Neutrophil (primary cell): ENCODE results near the gene TSPAN18.

Source experiments
- H3K27ac ChIP-seq: fragments of 200-600 bp; sonication (generic); 2 replicates; pipeline ENCODE4 v1.5.1; 2016; ENCODE audit warnings: mild to moderate bottlenecking, moderate library complexity
- H3K27me3 ChIP-seq: fragments of 200-600 bp; sonication (generic); 2 replicates; pipeline ENCODE4 v1.6.0; 2016; ENCODE audit warnings: mild to moderate bottlenecking
- H3K36me3 ChIP-seq: fragments of 200-600 bp; sonication (generic); 2 replicates; pipeline ENCODE4 v1.5.1; 2017
- H3K4me1 ChIP-seq, 2 experiments: fragments of 200-600 bp in 1 of 2; sonication (generic) in 1 of 2; 1 replicate in 1 of 2; 2 replicates in 1 of 2; pipeline versions ENCODE4 v1.5.1 to v1.6.1; 2013 to 2016; ENCODE audit warnings: low read depth in 1 of 2, low read length in 1 of 2, mild to moderate bottlenecking in 1 of 2, moderate library complexity in 1 of 2; ENCODE audit not compliant: control insufficient read depth in 1 of 2, insufficient read depth in 1 of 2
- H3K4me3 ChIP-seq, 2 experiments: fragments of 200-600 bp in 1 of 2; sonication (generic) in 1 of 2; 1 replicate in 1 of 2; 2 replicates in 1 of 2; pipeline ENCODE4 v1.5.1; 2013 to 2016; ENCODE audit warnings: low read depth in 1 of 2, low read length in 1 of 2, mild to moderate bottlenecking in 1 of 2, moderate library complexity in 1 of 2
- H3K9me3 ChIP-seq: fragments of 200-600 bp; sonication (generic); 2 replicates; pipeline ENCODE4 v1.5.1; 2016
- TF ChIP-seq, protein P1 (sequence below): fragments of 200-600 bp; sonication (generic); IDR thresholded peaks from 2 replicates; pipeline ENCODE4 v1.5.1; 2016; ENCODE audit warnings: antibody characterized with exemption

Gene TSPAN18

DNA sequence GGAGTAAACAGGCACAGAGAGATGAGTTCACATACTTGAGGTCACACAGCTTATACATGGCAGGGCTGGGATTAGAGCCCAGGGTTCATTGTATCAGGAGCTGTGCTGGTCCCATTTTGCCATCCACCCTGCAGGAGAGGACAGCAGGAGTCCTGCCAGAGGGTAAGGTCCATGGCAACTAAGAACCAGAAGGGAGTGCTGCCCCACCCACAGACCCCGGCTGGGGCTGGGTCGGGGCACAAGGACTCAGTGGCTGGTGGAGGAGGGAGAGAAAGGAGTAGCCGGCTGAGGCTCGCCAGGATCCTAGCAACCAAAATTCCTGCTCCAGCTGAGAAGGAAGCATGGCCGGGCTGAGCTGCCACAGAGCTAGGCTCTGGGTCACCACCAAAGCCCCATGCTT is 249.8 kb downstream of the TSPAN18 start:
- Histone ChIP-seq H3K27me3 (no peaks in the 10 kb centered on the region), H3K4me3 (no peak overlapping the region), H3K36me3 (no peaks in the 10 kb centered on the region), H3K27ac (no peak overlapping the region), H3K9me3 (no peaks in the 10 kb centered on the region), H3K4me1 (peaks cover 57 to 60% of the 10 kb centered on the region in 2 experiments)
- TF ChIP-seq, protein P1, sequence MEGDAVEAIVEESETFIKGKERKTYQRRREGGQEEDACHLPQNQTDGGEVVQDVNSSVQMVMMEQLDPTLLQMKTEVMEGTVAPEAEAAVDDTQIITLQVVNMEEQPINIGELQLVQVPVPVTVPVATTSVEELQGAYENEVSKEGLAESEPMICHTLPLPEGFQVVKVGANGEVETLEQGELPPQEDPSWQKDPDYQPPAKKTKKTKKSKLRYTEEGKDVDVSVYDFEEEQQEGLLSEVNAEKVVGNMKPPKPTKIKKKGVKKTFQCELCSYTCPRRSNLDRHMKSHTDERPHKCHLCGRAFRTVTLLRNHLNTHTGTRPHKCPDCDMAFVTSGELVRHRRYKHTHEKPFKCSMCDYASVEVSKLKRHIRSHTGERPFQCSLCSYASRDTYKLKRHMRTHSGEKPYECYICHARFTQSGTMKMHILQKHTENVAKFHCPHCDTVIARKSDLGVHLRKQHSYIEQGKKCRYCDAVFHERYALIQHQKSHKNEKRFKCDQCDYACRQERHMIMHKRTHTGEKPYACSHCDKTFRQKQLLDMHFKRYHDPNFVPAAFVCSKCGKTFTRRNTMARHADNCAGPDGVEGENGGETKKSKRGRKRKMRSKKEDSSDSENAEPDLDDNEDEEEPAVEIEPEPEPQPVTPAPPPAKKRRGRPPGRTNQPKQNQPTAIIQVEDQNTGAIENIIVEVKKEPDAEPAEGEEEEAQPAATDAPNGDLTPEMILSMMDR: no peak

DNA sequence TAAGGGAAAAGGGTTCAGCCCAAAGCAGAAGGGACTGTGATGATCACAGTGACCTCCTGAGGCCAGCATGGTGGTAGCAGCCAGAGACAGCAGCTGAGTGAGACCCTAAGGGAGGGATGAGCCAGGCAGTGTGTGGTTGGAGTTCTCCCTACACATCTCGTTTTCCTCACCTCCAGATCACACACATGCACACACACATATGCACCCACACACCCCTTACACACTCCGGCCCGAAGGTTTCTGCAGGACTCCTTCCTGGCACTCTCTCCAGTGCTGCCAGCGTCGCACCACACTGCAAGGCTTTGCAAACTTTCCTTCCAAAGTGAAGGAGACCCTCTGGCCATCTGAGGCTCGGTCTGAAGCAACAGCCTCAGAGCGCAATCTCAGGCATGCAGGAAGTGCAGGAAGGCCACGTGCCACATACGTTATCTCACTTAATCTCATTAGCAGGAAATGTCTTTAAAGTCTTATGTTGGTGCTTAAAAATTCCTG is 250.8 kb downstream of the TSPAN18 start:
- H3K27ac ChIP-seq: peak overlapping the region; percentile 58
- H3K9me3 ChIP-seq: no peaks in the 10 kb centered on the region
- TF ChIP-seq, protein P1: peak; percentile 39
- H3K4me3 ChIP-seq: peak overlapping the region; percentile 6 to 47
- no peaks in the 10 kb centered on the region for H3K36me3 ChIP-seq
- peaks cover 47 to 50% of the 10 kb centered on the region in 2 experiments for H3K4me1 ChIP-seq
- no peaks in the 10 kb centered on the region for H3K27me3 ChIP-seq

DNA sequence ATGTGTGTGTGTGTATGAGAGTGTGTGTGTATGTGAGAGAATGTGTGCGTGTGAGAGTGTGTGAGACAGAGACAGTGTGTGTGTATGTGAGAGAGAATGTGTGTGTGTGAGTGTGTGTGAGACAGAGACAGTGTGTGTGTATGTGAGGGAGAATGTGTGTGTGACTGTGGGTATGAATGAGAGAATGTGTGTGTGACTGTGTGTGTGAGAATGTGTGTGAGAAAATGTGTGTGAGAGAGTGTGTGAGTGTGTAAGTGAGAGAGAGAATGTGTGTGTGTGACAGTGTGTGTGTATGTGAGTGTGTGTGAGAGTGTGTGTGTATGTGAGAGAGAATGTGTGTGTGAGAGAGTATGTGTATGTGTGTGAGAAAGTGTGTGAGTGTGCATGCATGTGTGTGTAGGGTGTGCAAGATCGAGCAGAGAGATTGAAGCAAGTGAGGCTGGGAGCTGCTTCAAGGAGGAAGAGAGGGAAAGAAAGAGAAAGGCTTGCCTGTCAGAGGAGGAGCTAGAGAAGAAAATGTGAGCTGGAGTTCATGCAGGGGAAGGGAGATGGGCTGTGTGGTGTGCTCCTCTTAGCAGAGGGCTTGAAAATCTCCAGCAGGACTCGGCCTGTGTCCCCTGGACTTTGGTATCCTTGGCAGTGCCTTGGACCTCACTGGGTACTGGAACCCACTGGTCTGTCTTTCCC is 251.7 kb downstream of the TSPAN18 start:
- Histone ChIP-seq H3K36me3 (no peaks in the 10 kb centered on the region), H3K4me3 (no peak overlapping the region), H3K27me3 (no peaks in the 10 kb centered on the region), H3K4me1 (peaks cover 39 to 41% of the 10 kb centered on the region in 2 experiments), H3K9me3 (no peaks in the 10 kb centered on the region), H3K27ac (peak overlapping the region; percentile 42)
- TF ChIP-seq, protein P1: no peak

DNA sequence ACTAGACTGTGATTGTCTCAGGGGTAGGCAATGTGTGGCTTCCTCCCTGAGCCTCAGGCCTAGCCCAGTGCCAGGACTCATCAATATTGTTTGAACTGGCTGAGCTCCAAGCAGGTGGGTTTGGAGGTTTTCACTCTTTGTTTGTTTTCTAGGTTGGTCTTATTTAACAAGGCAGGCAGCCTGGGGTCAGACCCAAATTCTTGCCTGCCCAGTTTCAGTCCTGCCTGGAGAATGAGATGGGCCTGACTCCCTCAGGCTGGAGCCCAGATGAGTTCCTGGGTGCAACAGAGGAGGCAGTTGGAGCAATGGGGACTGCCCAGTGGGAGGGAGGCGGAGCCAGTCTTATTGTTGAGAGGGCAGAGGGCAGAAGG is 252.2 kb downstream of the TSPAN18 start:
- H3K4me1 ChIP-seq: peaks cover 33 to 36% of the 10 kb centered on the region in 2 experiments
- H3K4me3 ChIP-seq: no peak overlapping the region
- TF ChIP-seq, protein P1: no peak
- H3K9me3 ChIP-seq: no peaks in the 10 kb centered on the region
- no peaks in the 10 kb centered on the region for H3K36me3 ChIP-seq
- peak overlapping the region; percentile 42 for H3K27ac ChIP-seq
- no peaks in the 10 kb centered on the region for H3K27me3 ChIP-seq

DNA sequence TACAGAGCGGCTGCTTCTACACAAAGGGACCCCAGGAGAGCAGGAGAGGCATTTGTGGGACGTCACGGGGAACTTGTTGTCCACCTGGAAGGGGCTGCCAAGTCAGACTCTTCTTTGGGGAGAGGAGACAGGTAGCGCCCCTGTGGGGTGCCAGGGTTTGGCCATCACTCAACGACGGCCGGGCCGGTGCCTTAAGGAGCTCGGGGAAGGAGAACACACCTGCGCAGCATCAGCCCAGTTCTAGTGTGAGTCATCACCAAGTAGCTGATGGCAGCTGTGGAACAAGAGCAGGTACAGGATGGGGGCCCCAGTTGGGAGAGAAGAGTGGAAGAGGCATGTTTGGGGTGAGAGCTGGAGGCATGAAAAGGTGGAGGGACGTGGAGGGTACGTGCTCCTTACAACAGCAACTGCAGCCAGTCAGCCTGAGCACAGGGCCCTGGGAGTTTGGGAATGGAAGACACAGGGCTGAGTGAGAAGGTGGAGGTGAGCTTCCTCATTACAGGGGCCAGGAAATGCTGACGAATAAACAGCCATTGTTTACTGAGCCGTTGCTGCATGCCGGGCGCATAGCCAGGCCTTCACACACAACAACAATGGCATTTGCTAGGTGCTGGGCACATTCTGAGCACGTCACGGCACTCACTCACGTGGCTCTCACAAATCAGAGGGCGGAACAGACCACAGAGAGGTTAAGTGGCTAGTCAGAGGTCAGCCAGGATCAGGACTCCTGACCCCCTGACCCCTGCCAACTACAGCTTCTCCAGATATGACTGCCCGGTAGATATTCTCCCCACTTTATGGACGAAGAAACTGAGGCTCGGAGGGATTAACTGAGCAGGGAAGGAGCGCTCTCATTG is 253.0 kb downstream of the TSPAN18 start:
- Histone ChIP-seq H3K36me3 (no peaks in the 10 kb centered on the region), H3K27ac (no peak overlapping the region), H3K4me3 (no peak overlapping the region), H3K4me1 (peaks cover 25 to 28% of the 10 kb centered on the region in 2 experiments), H3K27me3 (no peaks in the 10 kb centered on the region), H3K9me3 (no peaks in the 10 kb centered on the region)
- TF ChIP-seq, protein P1: no peak
